DND-41 (cell line): ENCODE results near the gene MECR.

Experiments
- ATAC-seq: fragments of 200-7000 bp; cut with Tn5 transposase; 3 replicates; pipeline ENCODE4 v1.9.1; 2021; ENCODE audit warnings: low read depth; ENCODE audit not compliant: insufficient read depth
- DNase-seq: peaks from one replicate; pipeline ENCODE4 v3.0.0-alpha.2; 2020
- H2AFZ ChIP-seq: 2 replicates; pipeline ENCODE4 v1.6.0; 2012; ENCODE audit warnings: low read depth, low read length
- H3K27ac ChIP-seq: 2 replicates; pipeline ENCODE4 v1.5.1; 2012; ENCODE audit warnings: low read length, inconsistent platforms
- H3K27me3 ChIP-seq: fragments of 200-600 bp; sonication (generic); 2 replicates; pipeline ENCODE4 v1.6.0; 2012; ENCODE audit warnings: low read length, mild to moderate bottlenecking, inconsistent platforms; ENCODE audit not compliant: insufficient read depth, poor library complexity
- H3K36me3 ChIP-seq: 2 replicates; pipeline ENCODE4 v1.5.1; 2012; ENCODE audit warnings: low read length, inconsistent platforms; ENCODE audit not compliant: insufficient read depth
- H3K4me1 ChIP-seq: 2 replicates; pipeline ENCODE4 v1.5.1; 2012; ENCODE audit warnings: mild to moderate bottlenecking, low read length; ENCODE audit not compliant: insufficient read depth
- H3K4me2 ChIP-seq: 2 replicates; pipeline ENCODE4 v1.6.0; 2012; ENCODE audit warnings: mild to moderate bottlenecking, moderate library complexity, low read length, inconsistent platforms; ENCODE audit not compliant: insufficient read depth
- H3K4me3 ChIP-seq, 2 experiments: fragments of 200-600 bp in 1 of 2; shearing (Covaris generic) in 1 of 2; 2 replicates each; pipeline ENCODE4 v1.5.1; 2012 to 2016; ENCODE audit warnings: inconsistent platforms in 2 of 2, low read length in 2 of 2, mild to moderate bottlenecking in 2 of 2, low read depth in 1 of 2, moderate library complexity in 1 of 2
- H3K79me2 ChIP-seq: 2 replicates; pipeline ENCODE4 v1.6.0; 2012; ENCODE audit warnings: low read length, inconsistent platforms; ENCODE audit not compliant: insufficient read depth
- H3K9ac ChIP-seq: 2 replicates; pipeline ENCODE4 v1.6.0; 2012; ENCODE audit warnings: low read depth, mild to moderate bottlenecking, inconsistent platforms, low read length, moderate library complexity
- H3K9me3 ChIP-seq: 2 replicates; pipeline ENCODE4 v1.5.1; 2012; ENCODE audit warnings: low read length, moderate library complexity, mild to moderate bottlenecking, inconsistent platforms; ENCODE audit not compliant: insufficient read depth, severe bottlenecking
- H4K20me1 ChIP-seq: 2 replicates; pipeline ENCODE4 v1.6.0; 2012; ENCODE audit warnings: low read length; ENCODE audit not compliant: insufficient read depth
- EZH2 ChIP-seq: IDR thresholded peaks from 3 replicates; pipeline ENCODE4 v1.6.1; 2012; ENCODE audit warnings: borderline replicate concordance, low read depth, mild to moderate bottlenecking, moderate library complexity, low read length, inconsistent platforms; ENCODE audit not compliant: severe bottlenecking
- TF ChIP-seq, protein P1 (sequence below): IDR thresholded peaks from 2 replicates; pipeline ENCODE4 v1.5.1; 2012; ENCODE audit warnings: borderline replicate concordance, low read length, moderate library complexity, mild to moderate bottlenecking; ENCODE audit not compliant: poor library complexity, severe bottlenecking; ENCODE audit errors: extremely low read depth

Gene MECR

DNA sequence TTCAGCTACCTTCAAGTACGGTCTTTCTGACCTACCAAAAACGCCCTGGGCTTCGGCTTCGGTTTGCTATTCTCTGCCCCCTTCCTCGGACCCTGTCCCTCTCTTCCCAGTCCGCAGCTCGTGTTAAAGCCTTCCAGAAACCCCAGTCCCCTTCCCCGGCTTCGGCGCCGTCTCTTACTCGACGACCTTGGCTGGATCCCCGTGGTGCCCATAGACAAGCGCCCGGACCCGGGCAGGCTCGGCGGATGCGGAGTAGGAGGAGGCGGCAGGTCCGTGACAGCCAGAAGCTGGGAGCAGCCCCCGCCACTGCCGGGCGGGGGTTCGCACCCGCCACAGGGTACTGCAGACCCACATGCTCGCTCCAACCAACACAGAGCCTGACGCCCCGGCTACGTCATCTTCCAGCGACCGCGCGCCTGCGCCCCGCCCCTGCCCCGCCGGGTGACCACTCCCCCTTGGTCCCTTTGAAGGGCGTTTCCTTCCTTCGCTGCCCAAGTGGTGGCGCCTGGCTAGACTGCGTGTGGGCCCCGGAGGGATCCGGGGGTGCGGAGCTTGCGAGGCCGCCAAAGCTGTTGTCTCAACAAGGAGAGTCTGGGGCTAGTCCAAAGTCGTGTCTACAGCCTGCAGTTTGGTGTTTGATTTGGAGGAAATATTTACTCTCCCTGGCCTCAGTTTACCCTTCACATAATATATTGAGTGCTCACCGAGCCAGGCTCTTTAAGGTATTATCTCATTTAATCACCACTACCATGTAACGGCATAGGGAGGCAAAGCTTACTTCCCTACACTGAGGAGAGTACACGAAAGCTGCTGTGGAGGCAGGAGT, at the start of gene MECR:
TSS of gene MECR (minus strand) at position 382 of the 826 bp plus-strand sequence. CDS start at position 354, 28 bp downstream.
- DNase-seq, result peak; percentile 96
- TF ChIP-seq, protein P1, sequence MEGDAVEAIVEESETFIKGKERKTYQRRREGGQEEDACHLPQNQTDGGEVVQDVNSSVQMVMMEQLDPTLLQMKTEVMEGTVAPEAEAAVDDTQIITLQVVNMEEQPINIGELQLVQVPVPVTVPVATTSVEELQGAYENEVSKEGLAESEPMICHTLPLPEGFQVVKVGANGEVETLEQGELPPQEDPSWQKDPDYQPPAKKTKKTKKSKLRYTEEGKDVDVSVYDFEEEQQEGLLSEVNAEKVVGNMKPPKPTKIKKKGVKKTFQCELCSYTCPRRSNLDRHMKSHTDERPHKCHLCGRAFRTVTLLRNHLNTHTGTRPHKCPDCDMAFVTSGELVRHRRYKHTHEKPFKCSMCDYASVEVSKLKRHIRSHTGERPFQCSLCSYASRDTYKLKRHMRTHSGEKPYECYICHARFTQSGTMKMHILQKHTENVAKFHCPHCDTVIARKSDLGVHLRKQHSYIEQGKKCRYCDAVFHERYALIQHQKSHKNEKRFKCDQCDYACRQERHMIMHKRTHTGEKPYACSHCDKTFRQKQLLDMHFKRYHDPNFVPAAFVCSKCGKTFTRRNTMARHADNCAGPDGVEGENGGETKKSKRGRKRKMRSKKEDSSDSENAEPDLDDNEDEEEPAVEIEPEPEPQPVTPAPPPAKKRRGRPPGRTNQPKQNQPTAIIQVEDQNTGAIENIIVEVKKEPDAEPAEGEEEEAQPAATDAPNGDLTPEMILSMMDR, result peak; percentile 55
- TF ChIP-seq EZH2, result no peak
- Histone ChIP-seq H3K4me3 (peak within 1 kb of the TSS; percentile 68 to 76; a peak in 3 of 4 replicates), H3K79me2 (peaks cover 15% of the 10 kb centered on the region), H3K4me1 (peaks cover 20% of the 10 kb centered on the region), H4K20me1 (no peaks in the 10 kb centered on the region), H3K36me3 (no peaks in the 10 kb centered on the region), H3K27me3 (peaks cover 1% of the 10 kb centered on the region), H3K9me3 (no peaks in the 10 kb centered on the region), H2AFZ (peak within 1 kb of the TSS; percentile 98), H3K9ac (peak within 1 kb of the TSS; percentile 63), H3K4me2 (peak within 1 kb of the TSS; percentile 90), H3K27ac (peak within 1 kb of the TSS; percentile 75)
- ATAC-seq, result peak; percentile 97

- Histone ChIP-seq H3K79me2 (no peaks in the 10 kb centered on the region), H4K20me1 (peaks cover 3% of the 10 kb centered on the region; the same call in 1 of the 2 replicates), H3K27ac (no peak overlapping the region), H3K4me3 (no peak overlapping the region), H3K27me3 (no peaks in the 10 kb centered on the region), H3K9ac (no peak overlapping the region), H3K4me1 (no peaks in the 10 kb centered on the region), H3K4me2 (no peak overlapping the region), H3K9me3 (no peaks in the 10 kb centered on the region), H2AFZ (no peak overlapping the region), H3K36me3 (no peaks in the 10 kb centered on the region)
- no peak for DNase-seq
- no peak for ATAC-seq
- TF ChIP-seq EZH2, result no peak
- TF ChIP-seq, protein P1, result no peak
Measured at GRCh38 chr1:29279951-29280391, 49.2 kb upstream of the MECR start.

DNA sequence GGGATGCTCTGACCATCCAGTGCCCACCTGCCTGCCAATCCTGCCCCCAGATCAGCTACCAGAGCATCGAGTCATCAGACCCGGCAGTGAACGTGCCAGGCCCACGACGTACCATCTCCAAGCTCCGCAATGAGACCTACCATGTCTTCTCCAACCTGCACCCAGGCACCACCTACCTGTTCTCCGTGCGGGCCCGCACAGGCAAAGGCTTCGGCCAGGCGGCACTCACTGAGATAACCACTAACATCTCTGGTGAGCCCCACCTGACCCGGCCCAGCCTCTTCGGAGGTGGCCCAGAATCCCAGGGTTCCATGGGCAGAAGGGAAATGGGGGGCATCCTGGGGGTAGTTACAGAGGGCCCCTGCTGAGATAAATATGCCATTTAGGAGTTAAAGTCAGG, 48.7 kb upstream of the MECR start:
- Histone ChIP-seq H3K4me1 (no peaks in the 10 kb centered on the region), H3K36me3 (no peaks in the 10 kb centered on the region), H3K79me2 (no peaks in the 10 kb centered on the region), H3K27me3 (no peaks in the 10 kb centered on the region), H3K9me3 (no peaks in the 10 kb centered on the region), H3K27ac (no peak overlapping the region), H2AFZ (no peak overlapping the region), H4K20me1 (peaks cover 2% of the 10 kb centered on the region; the same call in 1 of the 2 replicates), H3K4me2 (no peak overlapping the region), H3K4me3 (no peak overlapping the region), H3K9ac (no peak overlapping the region)
- no peak for DNase-seq
- no peak for TF ChIP-seq EZH2
- TF ChIP-seq, protein P1, result no peak
- no peak for ATAC-seq
